Transverse colon (tissue), 4 donors: ENCODE results near the gene ZFHX3. TPM values are rescaled to one million over a fixed set of nuclear protein-coding genes. Genes with fewer than 3 reads are reported as not detected.
A peak's percentile ranks its signal among the peaks of the same experiment; 100 is the strongest.

Source experiments
- DNase-seq: peaks from one replicate; pipeline ENCODE4 v3.0.0-alpha.2; 2019
- H3K27ac ChIP-seq, 4 donors: fragments of 200-600 bp; sonication (generic); 2 replicates each; pipeline ENCODE4 v1.5.1; 2016 to 2018; ENCODE audit warnings: inconsistent platforms in 4 of 4
- H3K27me3 ChIP-seq: fragments of 200-600 bp; sonication (generic); 2 replicates; pipeline ENCODE4 v1.5.1; 2017; ENCODE audit warnings: inconsistent platforms
- H3K36me3 ChIP-seq, 4 donors: fragments of 200-600 bp; sonication (generic); 2 replicates each; pipeline ENCODE4 v1.5.1; 2017 to 2019; ENCODE audit warnings: inconsistent platforms in 4 of 4
- H3K4me1 ChIP-seq, 4 donors: fragments of 200-600 bp; sonication (generic); 2 replicates each; pipeline ENCODE4 v1.5.1; 2017 to 2020; ENCODE audit warnings: inconsistent platforms in 4 of 4
- H3K4me3 ChIP-seq, 4 donors: fragments of 200-600 bp; sonication (generic); 1 replicate in 1 of 4; 2 replicates in 3 of 4; pipeline versions ENCODE4 v1.5.1 to v1.6.1; 2017 to 2019; ENCODE audit warnings: inconsistent platforms in 4 of 4
- H3K9me3 ChIP-seq, 2 donors: fragments of 200-600 bp; sonication (generic); 2 replicates each; pipeline ENCODE4 v1.5.1; 2017 to 2019; ENCODE audit warnings: inconsistent platforms in 2 of 2
- EP300 ChIP-seq: sonication (generic); formaldehyde crosslinking; IDR thresholded peaks from one replicate; pipeline ENCODE4 v1.6.1; 2017; ENCODE audit warnings: antibody characterized with exemption, low read depth
- POLR2A ChIP-seq: fragments of 450-650 bp; IDR thresholded peaks from one replicate; pipeline ENCODE4 v1.6.1; 2016; ENCODE audit warnings: antibody characterized with exemption, mild to moderate bottlenecking, moderate library complexity
- POLR2AphosphoS5 ChIP-seq, 3 donors: sonication (generic); formaldehyde crosslinking; IDR thresholded peaks; one replicate each; pipeline ENCODE4 v1.6.1; 2016; ENCODE audit warnings: antibody characterized with exemption in 3 of 3
- WGBS, 2 donors: methylation state at CpG; one replicate each; pipeline ENCODE4 v1.1.5; 2018; ENCODE audit warnings: low coverage in 1 of 2; 5-methylcytosine and 5-hydroxymethylcytosine counted together
- in situ Hi-C, 4 donors: fragments of 200-750 bp; cut with MboI; loops; one replicate each; pipeline versions ENCODE4 v1.15.0 to v1.15.1; 2017; ENCODE audit warnings: low sequenced_read_pairs in 3 of 4, low pct_ligation_motif_present in 1 of 4, low pct_unique_long_range_greater_than_20kb in 1 of 4
- intact Hi-C: fragments of 100-400 bp; cut with DNase I; formaldehyde crosslinking; loops from one replicate; pipeline ENCODE4 v1.15.1; 2023; ENCODE audit warnings: low total_unique reads
- total RNA-seq, 4 donors: library from RNA; depleted of rRNA; stranded (reverse); fragments of >200 nt; gene quantifications; one replicate each; pipeline ENCODE4 v1.1.0, GENCODE V29; 2016
- TF ChIP-seq, protein P1 (sequence below), 5 experiments: fragments of 200-600 bp in 3 of 5; fragments of 450-650 bp in 2 of 5; sonication (generic) in 3 of 5; IDR thresholded peaks; 1 replicate in 2 of 5; 2 replicates in 3 of 5; pipeline ENCODE4 v1.5.1; 2016 to 2017; ENCODE audit warnings: antibody characterized with exemption in 5 of 5, inconsistent platforms in 3 of 5, mild to moderate bottlenecking in 2 of 5, moderate library complexity in 1 of 5

ZFHX3 gene
- total RNA-seq, 4 donors from 2014 or later: 12.3 to 23.7 (median 15.3) TPM

DNA sequence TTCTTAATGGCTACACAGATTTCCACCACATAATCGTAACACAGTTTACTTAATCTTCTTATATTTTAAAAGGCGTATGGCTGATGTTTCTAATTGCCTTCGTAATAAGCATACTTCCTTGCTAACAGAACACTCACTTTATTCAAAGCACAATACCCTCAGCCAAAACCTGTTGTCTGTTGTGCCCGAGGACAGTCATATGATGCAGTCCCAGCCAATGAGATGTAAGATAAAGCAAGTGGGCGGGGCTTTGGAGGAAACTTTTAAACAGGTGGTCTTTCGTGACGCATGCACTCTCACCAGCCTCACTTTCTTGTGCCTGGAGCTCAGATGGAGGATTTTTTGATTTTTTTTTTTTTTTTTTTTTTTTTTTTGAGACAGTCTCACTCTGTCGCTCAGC is 174.1 kb downstream of the ZFHX3 start:
- TF ChIP-seq POLR2AphosphoS5 (IDR thresholded peaks at IDR 0.05) (no peak), POLR2A (no peak), EP300 (no peak)
- TF ChIP-seq, protein P1, sequence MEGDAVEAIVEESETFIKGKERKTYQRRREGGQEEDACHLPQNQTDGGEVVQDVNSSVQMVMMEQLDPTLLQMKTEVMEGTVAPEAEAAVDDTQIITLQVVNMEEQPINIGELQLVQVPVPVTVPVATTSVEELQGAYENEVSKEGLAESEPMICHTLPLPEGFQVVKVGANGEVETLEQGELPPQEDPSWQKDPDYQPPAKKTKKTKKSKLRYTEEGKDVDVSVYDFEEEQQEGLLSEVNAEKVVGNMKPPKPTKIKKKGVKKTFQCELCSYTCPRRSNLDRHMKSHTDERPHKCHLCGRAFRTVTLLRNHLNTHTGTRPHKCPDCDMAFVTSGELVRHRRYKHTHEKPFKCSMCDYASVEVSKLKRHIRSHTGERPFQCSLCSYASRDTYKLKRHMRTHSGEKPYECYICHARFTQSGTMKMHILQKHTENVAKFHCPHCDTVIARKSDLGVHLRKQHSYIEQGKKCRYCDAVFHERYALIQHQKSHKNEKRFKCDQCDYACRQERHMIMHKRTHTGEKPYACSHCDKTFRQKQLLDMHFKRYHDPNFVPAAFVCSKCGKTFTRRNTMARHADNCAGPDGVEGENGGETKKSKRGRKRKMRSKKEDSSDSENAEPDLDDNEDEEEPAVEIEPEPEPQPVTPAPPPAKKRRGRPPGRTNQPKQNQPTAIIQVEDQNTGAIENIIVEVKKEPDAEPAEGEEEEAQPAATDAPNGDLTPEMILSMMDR (IDR thresholded peaks at IDR 0.05): no peak
- in situ Hi-C loops: no loop called here
- Histone ChIP-seq H3K27me3 (no peaks in the 10 kb centered on the region), H3K27ac (no peak overlapping the region), H3K9me3 (no peaks in the 10 kb centered on the region), H3K4me1 (peaks cover 0 to 31% (median 5%) of the 10 kb centered on the region in 4 donors), H3K36me3 (no peaks in the 10 kb centered on the region), H3K4me3 (no peak overlapping the region)
- intact Hi-C loops: no loop called here
- no peak for DNase-seq
- WGBS, 2 donors: 92 to 100% methylated on average over 3 to 8 of the region's 8 CpGs

DNA sequence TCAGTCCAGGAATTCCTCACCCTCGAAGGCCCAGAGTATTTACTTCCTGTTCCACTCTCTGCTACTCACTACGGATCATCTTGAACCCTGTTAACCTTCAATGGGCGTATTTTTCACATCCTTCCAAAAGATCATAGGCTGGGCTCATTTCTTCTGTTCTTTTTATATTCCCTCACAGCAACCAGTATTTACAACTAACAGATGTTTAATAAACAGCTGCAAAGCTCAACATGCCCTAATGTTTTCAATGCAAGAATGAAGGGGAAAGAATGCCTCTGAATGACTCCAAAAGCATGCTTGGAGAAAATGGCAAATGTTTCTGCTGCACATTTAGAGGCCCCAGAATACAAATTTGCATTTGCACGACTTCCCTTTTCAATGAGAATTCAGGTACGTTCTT is 174.9 kb downstream of the ZFHX3 start:
- TF ChIP-seq EP300 (no peak), POLR2A (no peak), POLR2AphosphoS5 (IDR thresholded peaks at IDR 0.05) (peak in 1 of 3 donors; percentile 6)
- TF ChIP-seq, protein P1 (IDR thresholded peaks at IDR 0.05): no peak
- no peak overlapping the region for H3K4me3 ChIP-seq
- H3K4me1 ChIP-seq: peaks cover 0 to 31% (median 5%) of the 10 kb centered on the region in 4 donors
- no peak for DNase-seq
- in situ Hi-C loops: no loop called here
- intact Hi-C loops: no loop called here
- 69 to 81% methylated on average over 5 of the region's 5 CpGs for WGBS, 2 donors
- peak overlapping the region in 1 of 4 donors; percentile 28 for H3K27ac ChIP-seq
- H3K27me3 ChIP-seq: no peaks in the 10 kb centered on the region
- no peaks in the 10 kb centered on the region for H3K36me3 ChIP-seq
- H3K9me3 ChIP-seq: no peaks in the 10 kb centered on the region

DNA sequence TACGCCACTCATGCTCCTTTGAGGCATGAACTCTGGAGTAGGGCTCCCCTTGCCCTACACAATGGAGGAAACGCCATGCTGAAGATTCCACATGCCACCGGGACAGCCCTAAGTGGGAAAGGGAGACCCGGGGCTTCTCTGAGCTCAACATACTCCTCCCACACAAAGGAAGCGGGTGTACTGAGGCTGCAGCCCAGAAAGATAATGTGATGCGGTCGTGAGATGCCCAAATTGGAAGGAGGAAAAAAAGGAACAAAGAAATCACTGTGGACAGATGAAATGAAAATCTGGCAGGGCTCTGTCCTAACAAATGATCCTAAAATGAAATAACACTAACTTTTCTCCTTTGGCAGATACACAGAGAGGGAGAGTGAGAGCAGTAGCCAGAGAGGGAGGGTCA is 182.1 kb downstream of the ZFHX3 start:
- no peak for DNase-seq
- in situ Hi-C loops: no loop called here
- intact Hi-C loops: no loop called here
- TF ChIP-seq POLR2A (no peak), POLR2AphosphoS5 (IDR thresholded peaks at IDR 0.05) (no peak), EP300 (no peak)
- TF ChIP-seq, protein P1 (IDR thresholded peaks at IDR 0.05): no peak
- Histone ChIP-seq H3K4me3 (no peak overlapping the region), H3K9me3 (no peaks in the 10 kb centered on the region), H3K36me3 (no peaks in the 10 kb centered on the region), H3K4me1 (no peaks in the 10 kb centered on the region), H3K27me3 (no peaks in the 10 kb centered on the region), H3K27ac (no peak overlapping the region)
- WGBS, 2 donors: 90% methylated on average over 7 of the region's 7 CpGs; no CpG with 5 or more reads in 1 of the 2 donors

DNA sequence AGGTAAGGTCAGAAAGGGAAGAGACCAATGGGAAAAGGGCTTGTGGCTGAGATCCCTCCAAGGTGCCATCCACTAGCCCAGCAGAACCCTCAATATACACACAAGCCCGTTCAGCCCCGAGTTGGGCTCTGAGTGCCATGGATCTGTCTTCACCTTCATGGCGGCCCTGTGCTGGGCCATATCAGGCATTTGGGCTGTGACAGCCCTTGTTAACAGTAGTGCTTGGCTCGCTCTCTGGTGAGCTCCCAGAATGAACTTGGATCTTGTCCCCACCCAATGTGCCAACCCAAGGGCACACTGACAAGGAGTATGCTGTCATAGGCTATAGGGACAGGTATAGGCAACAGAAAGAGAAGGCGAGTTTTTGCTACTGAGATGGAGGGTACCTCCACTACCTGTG is 182.7 kb downstream of the ZFHX3 start:
- TF ChIP-seq POLR2A: no peak
- TF ChIP-seq EP300: no peak
- TF ChIP-seq, protein P1 (IDR thresholded peaks at IDR 0.05): no peak
- TF ChIP-seq POLR2AphosphoS5 (IDR thresholded peaks at IDR 0.05): no peak
- Histone ChIP-seq H3K27ac (no peak overlapping the region), H3K4me3 (no peak overlapping the region), H3K9me3 (no peaks in the 10 kb centered on the region), H3K27me3 (no peaks in the 10 kb centered on the region), H3K36me3 (no peaks in the 10 kb centered on the region), H3K4me1 (no peaks in the 10 kb centered on the region)
- WGBS, 2 donors: 89 to 100% methylated on average over 2 to 5 of the region's 5 CpGs
- in situ Hi-C loops: no loop called here
- intact Hi-C loops: no loop called here
- no peak for DNase-seq
